Nephron progenitor cell (in vitro differentiated cells): ENCODE results near the gene DPYSL4.

Experiments
- DNase-seq: peaks from one replicate; pipeline ENCODE4 v3.0.0; 2021
- H3K27ac Mint-ChIP-seq: 2 replicates; pipeline ENCODE4 v1.8.0; 2021; ENCODE audit warnings: mild to moderate bottlenecking, moderate library complexity, mixed read lengths
- H3K27me3 Mint-ChIP-seq: 2 replicates; pipeline ENCODE4 v1.8.0; 2021; ENCODE audit warnings: mild to moderate bottlenecking, low read depth, mixed read lengths; ENCODE audit not compliant: poor library complexity
- H3K36me3 Mint-ChIP-seq: 2 replicates; pipeline ENCODE4 v1.8.0; 2021; ENCODE audit warnings: low read depth, mixed read lengths
- H3K4me1 Mint-ChIP-seq: 2 replicates; pipeline ENCODE4 v1.8.0; 2021; ENCODE audit warnings: mixed read lengths
- H3K4me3 Mint-ChIP-seq: 2 replicates; pipeline ENCODE4 v1.8.0; 2021; ENCODE audit warnings: mild to moderate bottlenecking, moderate library complexity, mixed read lengths
- H3K9me3 Mint-ChIP-seq: 2 replicates; pipeline ENCODE4 v1.8.0; 2021; ENCODE audit warnings: mild to moderate bottlenecking, moderate library complexity, mixed read lengths
- CTCF ChIP-seq: fragments of 200-600 bp; sonication (generic); IDR thresholded peaks from 2 replicates; pipeline ENCODE4 v1.5.0; 2021; ENCODE audit warnings: antibody characterized with exemption

Gene DPYSL4

GRCh38 chr10:132232023-132232951 is 45.5 kb downstream of the DPYSL4 start:
- H3K27me3 Mint-ChIP-seq: peaks cover 7% of the 10 kb centered on the region
- no peak for DNase-seq
- H3K4me3 Mint-ChIP-seq: no peak overlapping the region
- no peaks in the 10 kb centered on the region for H3K36me3 Mint-ChIP-seq
- H3K27ac Mint-ChIP-seq: no peak overlapping the region
- no peaks in the 10 kb centered on the region for H3K9me3 Mint-ChIP-seq
- peaks cover 27% of the 10 kb centered on the region for H3K4me1 Mint-ChIP-seq
- TF ChIP-seq CTCF: no peak

GRCh38 chr10:132232981-132233380 is 46.2 kb downstream of the DPYSL4 start:
- H3K9me3 Mint-ChIP-seq: no peaks in the 10 kb centered on the region
- no peak overlapping the region for H3K27ac Mint-ChIP-seq
- peaks cover 29% of the 10 kb centered on the region for H3K4me1 Mint-ChIP-seq
- H3K4me3 Mint-ChIP-seq: no peak overlapping the region
- DNase-seq: no peak
- H3K27me3 Mint-ChIP-seq: peaks cover 7% of the 10 kb centered on the region
- no peak for TF ChIP-seq CTCF
- H3K36me3 Mint-ChIP-seq: no peaks in the 10 kb centered on the region

GRCh38 chr10:132233501-132234085 is 46.8 kb downstream of the DPYSL4 start:
- H3K9me3 Mint-ChIP-seq: no peaks in the 10 kb centered on the region
- no peaks in the 10 kb centered on the region for H3K36me3 Mint-ChIP-seq
- no peak overlapping the region for H3K4me3 Mint-ChIP-seq
- peaks cover 7% of the 10 kb centered on the region for H3K27me3 Mint-ChIP-seq
- DNase-seq: no peak
- H3K27ac Mint-ChIP-seq: no peak overlapping the region
- peaks cover 35% of the 10 kb centered on the region for H3K4me1 Mint-ChIP-seq
- no peak for TF ChIP-seq CTCF

GRCh38 chr10:132234860-132235259 is 48.1 kb downstream of the DPYSL4 start:
- no peak for DNase-seq

GRCh38 chr10:132236161-132236560 is 49.4 kb downstream of the DPYSL4 start:
- H3K27ac Mint-ChIP-seq: no peak overlapping the region
- peaks cover 7% of the 10 kb centered on the region for H3K27me3 Mint-ChIP-seq
- no peaks in the 10 kb centered on the region for H3K36me3 Mint-ChIP-seq
- peaks cover 32% of the 10 kb centered on the region for H3K4me1 Mint-ChIP-seq
- TF ChIP-seq CTCF: no peak
- DNase-seq: no peak
- H3K9me3 Mint-ChIP-seq: no peaks in the 10 kb centered on the region
- H3K4me3 Mint-ChIP-seq: no peak overlapping the region

More at GRCh38 chr10:132234860-132235259, 48.1 kb downstream of the DPYSL4 start:
- Mint-ChIP-seq H3K27me3 (peaks cover 7% of the 10 kb centered on the region), H3K36me3 (no peaks in the 10 kb centered on the region), H3K4me3 (no peak overlapping the region), H3K4me1 (peaks cover 33% of the 10 kb centered on the region), H3K27ac (no peak overlapping the region), H3K9me3 (no peaks in the 10 kb centered on the region)
- TF ChIP-seq CTCF: no peak
